Gastroesophageal sphincter (tissue), 3 donors: ENCODE measurements around the gene FIGNL1.

Experiments used
- POLR2AphosphoS5 ChIP-seq: sonication (generic); formaldehyde crosslinking; IDR thresholded peaks from one replicate; pipeline ENCODE4 v1.6.1; 2017; ENCODE audit warnings: antibody characterized with exemption
- TF ChIP-seq, protein P1 (sequence below), 4 experiments: fragments of 200-600 bp in 2 of 4; fragments of 450-650 bp in 2 of 4; sonication (generic) in 1 of 4; IDR thresholded peaks; one replicate each; pipeline ENCODE4 v1.5.1; 2017 to 2019; ENCODE audit warnings: antibody characterized with exemption in 4 of 4, mild to moderate bottlenecking in 2 of 4, moderate library complexity in 2 of 4

DNA sequence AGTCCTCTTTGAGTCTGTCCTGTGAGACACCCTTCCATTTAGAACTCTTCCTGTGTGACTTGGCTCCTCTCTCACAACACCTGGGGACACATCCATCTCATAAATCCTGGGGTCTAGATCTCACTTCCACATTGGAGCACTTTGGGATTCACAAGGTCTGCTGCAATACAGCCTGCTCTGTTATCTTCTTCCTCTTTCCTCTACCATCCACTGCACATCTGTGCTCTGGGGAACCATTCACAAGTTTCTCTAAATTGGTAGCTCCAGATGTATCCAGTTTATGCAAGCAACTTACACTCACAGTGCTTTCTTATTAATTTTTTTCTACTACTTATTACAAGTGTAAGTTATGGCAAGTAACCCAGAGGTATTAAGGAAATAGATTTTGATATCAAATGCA is 5.5 kb upstream of the FIGNL1 start:
- TF ChIP-seq, protein P1, sequence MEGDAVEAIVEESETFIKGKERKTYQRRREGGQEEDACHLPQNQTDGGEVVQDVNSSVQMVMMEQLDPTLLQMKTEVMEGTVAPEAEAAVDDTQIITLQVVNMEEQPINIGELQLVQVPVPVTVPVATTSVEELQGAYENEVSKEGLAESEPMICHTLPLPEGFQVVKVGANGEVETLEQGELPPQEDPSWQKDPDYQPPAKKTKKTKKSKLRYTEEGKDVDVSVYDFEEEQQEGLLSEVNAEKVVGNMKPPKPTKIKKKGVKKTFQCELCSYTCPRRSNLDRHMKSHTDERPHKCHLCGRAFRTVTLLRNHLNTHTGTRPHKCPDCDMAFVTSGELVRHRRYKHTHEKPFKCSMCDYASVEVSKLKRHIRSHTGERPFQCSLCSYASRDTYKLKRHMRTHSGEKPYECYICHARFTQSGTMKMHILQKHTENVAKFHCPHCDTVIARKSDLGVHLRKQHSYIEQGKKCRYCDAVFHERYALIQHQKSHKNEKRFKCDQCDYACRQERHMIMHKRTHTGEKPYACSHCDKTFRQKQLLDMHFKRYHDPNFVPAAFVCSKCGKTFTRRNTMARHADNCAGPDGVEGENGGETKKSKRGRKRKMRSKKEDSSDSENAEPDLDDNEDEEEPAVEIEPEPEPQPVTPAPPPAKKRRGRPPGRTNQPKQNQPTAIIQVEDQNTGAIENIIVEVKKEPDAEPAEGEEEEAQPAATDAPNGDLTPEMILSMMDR (IDR thresholded peaks at IDR 0.05): no peak
- TF ChIP-seq POLR2AphosphoS5: no peak
